Liver (tissue), 3 donors: Measurements from ENCODE around the gene TNFRSF8.
A peak's percentile ranks its signal among the peaks of the same experiment; 100 is the strongest.

Experiments used
- CTCF ChIP-seq: fragments of 150-350 bp; IDR thresholded peaks from 2 replicates; pipeline ENCODE4 v1.5.1; 2017; ENCODE audit warnings: improper control_type of control experiment, low read depth, low read length; ENCODE audit not compliant: missing input control
- HNF4A ChIP-seq, 2 donors: conservative IDR thresholded peaks; 2 replicates each; pipeline ENCODE4 v1.6.1; 2016; ENCODE audit warnings: antibody characterized with exemption in 2 of 2, mild to moderate bottlenecking in 2 of 2
- MAX ChIP-seq: IDR thresholded peaks from 2 replicates; pipeline ENCODE4 v1.6.1; 2016; ENCODE audit warnings: antibody characterized with exemption
- RAD21 ChIP-seq, 2 donors: IDR thresholded peaks; 2 replicates each; pipeline ENCODE4 v1.6.1; 2016; ENCODE audit warnings: antibody characterized with exemption in 2 of 2, mild to moderate bottlenecking in 2 of 2
- REST ChIP-seq: IDR thresholded peaks from 2 replicates; pipeline ENCODE4 v1.6.1; 2016; ENCODE audit warnings: antibody characterized with exemption, mild to moderate bottlenecking
- SP1 ChIP-seq: IDR thresholded peaks from 2 replicates; pipeline ENCODE4 v1.6.1; 2018; ENCODE audit warnings: antibody characterized with exemption, mild to moderate bottlenecking
- YY1 ChIP-seq: IDR thresholded peaks from 2 replicates; pipeline ENCODE4 v1.6.1; 2016; ENCODE audit warnings: antibody characterized with exemption, mild to moderate bottlenecking
- ZBTB33 ChIP-seq: IDR thresholded peaks from 2 replicates; pipeline ENCODE4 v1.6.1; 2016; ENCODE audit warnings: antibody characterized with exemption
- donor health status: healthy.
- donor health status: healthy.

GRCh38 chr1:12078938-12079861 is 16.1 kb downstream of the TNFRSF8 start:
- TF ChIP-seq YY1 (no peak), CTCF (peak; percentile 31), HNF4A (conservative IDR thresholded peaks at IDR 0.05) (no peak), ZBTB33 (no peak), SP1 (no peak), MAX (no peak), RAD21 (IDR thresholded peaks at IDR 0.05) (peak; percentile 32 to 62), REST (no peak)
